ENCODE measurements around the gene TMEM169.

Gene TMEM169

DNA sequence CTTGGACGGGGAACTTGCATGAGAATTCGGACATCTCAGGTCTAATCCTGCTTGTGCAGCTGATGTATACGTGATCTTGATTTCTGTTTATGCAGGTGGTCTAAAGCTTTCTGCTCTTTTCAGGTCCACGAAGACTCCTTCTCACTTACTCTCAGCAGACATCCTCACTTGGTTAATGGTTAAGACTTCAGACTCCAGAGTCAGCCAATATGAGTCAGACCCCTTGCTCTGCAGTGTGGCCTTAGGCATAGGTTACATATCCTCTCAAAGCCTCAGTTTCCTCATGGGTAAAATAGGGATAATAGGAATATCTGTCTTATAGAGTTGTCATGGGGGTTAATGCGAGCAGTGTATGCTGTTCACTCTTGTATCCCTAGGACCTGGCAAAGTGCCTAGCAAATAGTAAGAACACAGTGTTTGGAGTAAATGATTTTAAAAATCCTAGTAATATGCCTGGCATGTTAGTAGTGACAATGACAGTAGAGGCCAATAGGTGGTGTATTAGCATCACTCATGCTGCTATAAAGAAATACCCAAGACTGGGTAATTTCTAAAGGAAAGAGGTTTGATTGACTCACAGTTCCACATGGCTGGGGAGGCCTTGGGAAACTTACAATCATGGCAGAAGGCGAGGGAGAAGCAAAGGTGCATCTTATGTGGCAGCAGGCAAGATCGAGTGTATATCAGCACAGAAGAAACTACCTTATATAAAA lies 69.8 kb downstream of the TMEM169 start:
- H3K27ac ChIP-seq = no peak overlapping the region
- no peak for TF ChIP-seq ZFX (IDR thresholded peaks at IDR 0.05; ENCODE audit: borderline replicate concordance)
- no peak; the same call in 1 of the 2 replicates for TF ChIP-seq CTCF (IDR thresholded peaks at IDR 0.05)
